GM21717 (cell line): ENCODE data around the gene MCM8.

Experiments used
- ATAC-seq: cut with Tn5 transposase; IDR thresholded peaks from one replicate; pipeline ENCODE4 v1.9.1; 2021; ENCODE audit warnings: mild to moderate bottlenecking, moderate library complexity; ENCODE audit not compliant: unreplicated experiment

The MCM8 gene

DNA sequence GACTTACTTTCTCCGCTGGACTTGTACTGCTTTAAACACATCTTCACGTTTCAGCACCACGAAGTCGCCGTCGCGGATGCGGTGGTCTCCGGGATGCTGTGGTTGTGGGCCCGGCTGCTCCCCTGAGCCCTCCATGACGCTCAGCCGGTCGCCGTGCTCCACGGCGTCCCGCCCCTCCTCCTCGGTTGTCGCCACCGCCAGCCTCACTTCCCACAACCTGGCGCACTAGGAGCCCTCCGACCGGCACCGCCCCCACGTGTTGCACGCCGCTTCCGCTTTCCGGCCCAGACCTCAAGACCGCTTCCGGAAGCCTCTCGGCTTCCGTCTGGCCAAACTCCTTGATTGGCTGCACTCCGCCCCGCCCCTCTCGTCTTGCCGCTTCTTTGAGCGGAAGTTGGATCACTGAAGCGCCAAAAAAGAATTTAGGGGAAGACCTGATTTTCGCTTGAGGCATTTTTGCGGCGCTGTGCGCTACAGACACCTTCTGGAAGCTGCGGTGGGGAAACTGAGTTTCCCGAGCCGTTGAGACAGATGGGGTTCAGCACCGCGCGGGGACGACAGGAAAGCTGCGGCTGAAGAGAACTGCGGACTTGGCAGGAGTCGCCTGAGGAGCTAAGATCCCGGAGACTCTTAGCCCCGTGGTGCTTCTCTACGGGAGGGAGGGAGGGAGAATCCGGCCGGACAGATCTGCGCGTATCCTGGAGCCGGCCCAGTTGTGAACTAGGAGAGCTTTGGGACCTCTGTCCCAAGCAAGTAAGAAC, at the start of gene MCM8, which contains the start of gene TRMT6:
Gene MCM8 (plus strand): TSS at position 382 of the 761 bp plus-strand sequence. CDS start 1,364 bp downstream, outside the sequence.
Gene TRMT6 (minus strand): TSS at position 263 of the 761 bp plus-strand sequence. CDS start 128 bp downstream, at position 135.
- ATAC-seq = peak; percentile 95

DNA sequence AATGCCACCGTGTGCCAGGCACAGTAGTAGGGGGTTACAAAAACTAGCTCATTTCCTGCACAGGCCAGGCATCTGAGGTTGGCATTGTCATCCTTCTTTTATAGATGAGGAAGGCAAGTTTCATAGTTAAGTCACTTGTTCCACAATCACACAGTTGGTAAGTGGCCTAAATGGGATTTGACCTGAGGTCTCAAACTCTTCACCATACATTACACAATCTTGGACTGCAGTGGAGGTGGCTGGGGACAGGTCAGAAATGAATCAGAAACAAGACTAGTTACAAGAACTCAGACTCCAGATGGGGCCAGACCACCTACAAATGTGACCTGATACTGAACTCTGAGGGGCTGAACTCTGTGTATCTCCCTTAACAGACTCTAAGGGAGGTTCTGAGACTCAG, 49.5 kb upstream of the MCM8 start:
- no peak for ATAC-seq

DNA sequence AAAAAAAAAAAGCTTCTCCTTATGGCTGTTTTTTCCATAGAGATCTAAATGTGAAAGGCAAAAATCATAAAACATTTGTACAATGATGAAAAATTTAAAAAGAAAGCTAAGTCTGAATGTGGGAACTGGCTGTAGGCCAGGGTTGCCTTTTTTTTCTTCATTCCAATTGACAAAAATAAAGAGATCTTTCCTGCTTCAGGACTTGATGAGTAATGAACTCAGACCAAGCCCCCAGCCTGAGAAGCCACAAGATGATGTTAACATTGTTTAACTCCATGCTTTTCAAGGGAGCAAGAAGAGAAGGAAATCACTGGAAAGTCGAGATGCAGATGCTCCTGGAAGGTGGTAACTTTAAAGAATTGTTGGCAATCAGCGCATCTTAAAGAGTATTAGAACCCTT, 41.5 kb upstream of the MCM8 start:
- ATAC-seq = no peak

DNA sequence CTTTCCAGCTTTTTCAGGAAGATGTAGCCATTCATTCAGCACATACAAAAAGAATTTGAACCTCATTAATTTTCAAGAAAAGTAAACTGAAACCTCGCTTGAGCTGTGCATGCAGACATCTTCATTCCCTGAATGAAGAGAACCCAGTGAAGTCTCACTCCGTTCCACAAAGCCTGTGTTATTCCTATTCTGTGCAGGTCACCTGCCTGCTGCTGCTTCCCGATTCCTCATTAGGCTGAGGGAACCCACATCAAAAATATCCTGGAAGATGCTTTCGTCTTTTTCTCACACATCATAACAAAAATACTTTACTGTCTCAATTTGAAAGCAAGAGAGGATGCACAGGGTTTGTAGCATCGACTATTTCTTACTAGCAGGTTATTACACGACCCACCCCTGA, 40.3 kb upstream of the MCM8 start:
- ATAC-seq = no peak

DNA sequence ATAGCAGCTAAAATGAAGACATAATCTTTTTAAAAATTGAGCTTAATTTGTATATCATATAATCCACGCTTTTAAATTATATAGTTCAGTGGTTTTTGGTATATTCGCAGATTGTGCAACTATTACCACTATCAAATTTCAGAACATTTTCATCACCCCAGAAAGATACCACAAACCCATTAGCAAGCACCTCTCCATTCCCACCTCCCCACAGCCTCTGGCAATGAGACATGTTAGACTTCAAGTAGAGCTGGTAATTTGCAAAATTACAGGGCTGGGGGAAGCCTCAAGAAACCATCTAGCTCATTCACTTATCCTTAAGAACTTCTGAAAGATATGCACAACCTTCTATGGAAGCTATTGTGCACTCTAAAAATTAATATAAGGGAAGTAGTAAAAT, 37.3 kb upstream of the MCM8 start:
- ATAC-seq = no peak

DNA sequence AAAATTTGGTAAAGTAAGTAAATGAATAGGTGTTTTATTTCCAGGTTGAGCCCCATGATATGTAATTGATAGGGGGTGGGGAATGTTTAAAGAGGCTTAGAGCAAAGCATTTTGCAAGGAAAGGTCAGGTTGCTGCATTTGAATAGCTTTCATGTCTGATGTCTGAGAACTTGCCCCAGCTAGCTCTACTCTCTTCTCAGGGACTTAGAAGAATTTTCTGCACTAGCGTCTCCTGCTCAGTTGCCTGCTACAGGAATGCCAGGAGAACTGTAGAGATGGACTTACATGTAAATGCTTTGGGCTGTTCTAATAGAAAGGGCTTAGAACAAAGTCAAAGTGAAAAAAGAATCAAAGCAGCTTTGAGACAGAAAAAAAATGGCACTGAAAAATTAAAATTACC, 35.6 kb upstream of the MCM8 start:
- ATAC-seq = no peak

DNA sequence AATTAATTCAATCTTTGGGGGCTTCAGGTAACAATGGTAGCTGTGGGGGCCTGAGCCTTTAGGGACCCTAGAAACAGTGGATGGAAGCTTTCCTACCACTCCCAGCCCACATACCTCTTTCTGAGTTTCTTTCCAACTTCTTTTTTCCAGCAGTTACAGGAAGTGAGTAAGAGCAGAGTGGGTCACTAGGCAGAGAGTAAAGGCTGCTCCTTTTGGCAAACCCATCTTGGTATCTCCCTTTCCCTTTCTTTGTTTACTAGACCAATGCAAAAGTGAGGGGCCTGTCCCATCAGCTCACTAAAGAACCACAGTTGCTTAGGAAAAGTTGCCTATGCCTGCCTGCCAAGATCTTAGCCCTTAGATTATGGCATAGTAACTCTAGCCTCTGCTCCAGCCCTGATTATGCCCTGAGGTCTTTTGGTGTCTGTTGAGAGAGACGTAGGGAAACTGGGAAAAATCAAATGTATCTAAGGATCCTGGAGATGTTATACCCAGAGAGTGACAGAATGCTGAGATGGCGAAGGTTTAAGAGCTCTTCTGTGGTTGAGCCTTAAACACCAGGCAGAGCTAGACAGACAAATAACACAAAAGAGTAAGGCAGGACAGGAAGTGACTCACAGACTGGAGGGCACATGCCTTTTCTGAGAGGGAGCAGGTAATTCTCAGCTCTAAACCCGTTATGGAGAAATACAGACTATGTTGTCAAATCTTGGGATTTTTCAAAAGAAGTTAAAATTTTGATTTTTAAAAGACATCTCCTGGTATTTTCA, 31.4 kb upstream of the MCM8 start:
- ATAC-seq = no peak

DNA sequence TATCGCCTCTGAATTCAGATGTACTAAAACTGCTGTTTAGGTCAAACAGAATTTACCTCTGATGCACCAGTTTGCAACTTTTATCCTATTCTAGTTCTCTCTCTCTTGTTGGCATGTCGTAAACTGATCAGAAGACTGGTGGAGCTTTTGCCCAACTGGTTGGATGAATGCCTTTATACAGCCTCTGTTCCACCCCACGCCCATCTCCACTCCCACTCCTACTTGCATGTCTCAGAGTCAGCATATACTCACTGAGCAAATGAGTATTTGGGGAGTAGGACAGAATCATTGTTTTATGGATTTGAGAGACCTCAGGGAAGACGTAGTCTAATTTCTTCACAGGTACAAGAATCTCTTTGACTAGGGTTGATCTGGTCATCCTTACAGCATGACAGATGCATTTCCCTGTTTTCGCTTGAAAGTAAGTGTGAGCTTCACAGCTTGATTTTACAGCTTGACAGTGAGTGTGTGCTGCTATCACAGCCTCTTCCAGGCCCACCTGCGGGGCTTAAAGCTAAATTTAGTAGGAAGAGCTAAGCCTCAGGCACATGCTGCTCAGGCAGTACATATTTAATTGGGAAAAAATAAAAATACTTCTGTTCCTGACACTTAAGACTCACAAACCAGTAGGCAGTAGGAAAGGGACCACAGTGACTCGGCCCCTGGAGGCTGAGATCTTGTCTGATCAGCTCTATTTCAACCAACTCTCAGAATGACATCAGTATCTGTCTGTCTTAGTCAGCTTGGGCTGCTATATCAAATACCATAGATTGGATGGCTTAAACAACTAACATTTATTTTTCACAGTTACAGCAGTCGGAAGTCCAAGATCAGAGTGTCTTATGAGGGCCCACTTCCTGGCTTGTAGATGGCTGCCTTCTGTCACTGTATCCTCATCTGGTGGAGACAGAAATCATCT, 30.6 kb upstream of the MCM8 start:
- no peak for ATAC-seq

DNA sequence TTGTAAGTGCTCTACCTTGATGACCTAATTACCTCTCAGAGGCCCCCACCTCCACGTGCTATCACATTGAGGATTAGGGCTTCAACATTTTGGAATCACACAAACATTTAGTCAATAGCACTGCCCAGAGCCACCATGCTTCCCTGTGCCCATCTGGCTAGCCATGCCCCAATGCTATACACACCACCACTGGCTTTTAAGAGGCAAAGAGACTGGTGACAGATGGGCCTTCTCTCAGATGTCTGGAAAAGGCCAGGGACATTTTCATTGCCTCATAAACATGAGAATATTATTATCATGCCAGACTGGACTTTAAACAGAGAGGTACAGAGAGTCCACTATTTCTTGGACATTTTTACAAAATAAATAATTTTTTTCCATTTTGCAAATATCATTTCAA, 29.9 kb upstream of the MCM8 start:
- no peak for ATAC-seq

DNA sequence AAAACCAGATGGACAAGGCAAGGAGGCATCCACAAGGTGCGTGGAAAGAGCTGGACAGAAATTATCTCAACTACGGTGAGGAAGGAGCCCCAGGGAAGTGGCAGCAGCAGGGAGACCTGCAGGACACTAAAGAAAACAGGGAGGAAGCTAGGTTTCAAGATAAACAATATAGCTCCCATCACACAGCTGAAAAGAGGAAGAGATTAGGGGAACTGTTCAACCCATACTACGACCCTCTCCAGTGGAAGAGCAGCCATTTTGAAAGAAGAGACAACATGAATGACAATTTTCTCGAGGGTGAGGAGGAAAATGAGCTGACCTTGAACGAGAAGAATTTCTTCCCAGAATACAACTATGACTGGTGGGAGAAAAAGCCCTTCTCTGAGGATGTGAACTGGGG, 27.0 kb upstream of the MCM8 start:
- no peak for ATAC-seq

DNA sequence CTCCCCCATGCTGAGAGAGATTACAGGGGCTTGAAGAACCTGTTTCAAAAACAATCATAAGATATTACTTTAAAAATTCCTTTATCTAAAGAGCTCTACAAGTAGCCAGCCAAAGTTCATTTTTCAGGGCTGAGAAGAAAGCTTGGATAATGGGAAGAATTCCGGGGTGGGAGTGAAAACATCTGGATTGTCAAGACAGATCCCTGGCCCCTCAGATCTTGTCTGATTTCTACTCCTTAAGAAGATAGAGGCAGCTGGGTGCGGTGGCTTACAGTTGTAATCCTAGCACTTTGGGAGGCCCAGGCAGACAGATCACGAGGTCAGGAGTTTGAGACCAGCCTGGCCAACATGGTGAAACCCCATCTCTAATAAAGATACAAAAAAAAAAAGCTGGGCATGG, 24.9 kb upstream of the MCM8 start:
- ATAC-seq = no peak

DNA sequence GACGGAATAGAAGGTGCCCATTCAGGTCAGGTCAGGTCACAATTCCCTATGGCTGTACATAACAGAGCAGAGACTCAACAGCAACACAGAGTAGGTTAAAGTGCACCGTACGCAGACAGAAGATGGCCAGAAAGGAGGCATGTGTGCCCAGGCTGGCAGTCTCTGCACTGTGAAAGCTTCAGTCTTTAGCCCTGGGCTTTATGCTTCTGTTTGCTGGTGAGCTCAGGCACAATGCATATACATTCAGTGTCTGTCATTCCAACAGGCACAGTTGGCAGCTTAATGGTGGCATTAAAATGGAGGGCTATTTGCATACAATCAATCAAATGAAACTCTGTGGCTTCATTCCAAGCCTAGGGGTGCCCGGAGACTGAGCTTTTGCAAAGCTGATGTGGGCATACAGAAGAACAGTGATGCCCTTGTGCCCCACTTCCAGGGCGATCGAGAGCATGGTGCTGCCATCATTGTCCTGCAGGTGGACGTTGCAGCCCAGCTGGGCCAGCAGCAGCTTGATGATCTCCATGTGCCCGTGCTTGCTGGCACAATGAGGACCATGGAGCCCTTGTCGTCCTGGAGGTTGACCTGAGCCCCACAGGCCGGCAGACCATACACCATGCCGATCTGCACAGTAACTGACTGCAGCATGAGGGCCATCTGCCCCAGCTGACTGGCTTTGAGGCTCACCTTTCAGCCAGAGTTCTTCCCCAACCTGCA, 22.5 kb upstream of the MCM8 start:
- no peak for ATAC-seq

DNA sequence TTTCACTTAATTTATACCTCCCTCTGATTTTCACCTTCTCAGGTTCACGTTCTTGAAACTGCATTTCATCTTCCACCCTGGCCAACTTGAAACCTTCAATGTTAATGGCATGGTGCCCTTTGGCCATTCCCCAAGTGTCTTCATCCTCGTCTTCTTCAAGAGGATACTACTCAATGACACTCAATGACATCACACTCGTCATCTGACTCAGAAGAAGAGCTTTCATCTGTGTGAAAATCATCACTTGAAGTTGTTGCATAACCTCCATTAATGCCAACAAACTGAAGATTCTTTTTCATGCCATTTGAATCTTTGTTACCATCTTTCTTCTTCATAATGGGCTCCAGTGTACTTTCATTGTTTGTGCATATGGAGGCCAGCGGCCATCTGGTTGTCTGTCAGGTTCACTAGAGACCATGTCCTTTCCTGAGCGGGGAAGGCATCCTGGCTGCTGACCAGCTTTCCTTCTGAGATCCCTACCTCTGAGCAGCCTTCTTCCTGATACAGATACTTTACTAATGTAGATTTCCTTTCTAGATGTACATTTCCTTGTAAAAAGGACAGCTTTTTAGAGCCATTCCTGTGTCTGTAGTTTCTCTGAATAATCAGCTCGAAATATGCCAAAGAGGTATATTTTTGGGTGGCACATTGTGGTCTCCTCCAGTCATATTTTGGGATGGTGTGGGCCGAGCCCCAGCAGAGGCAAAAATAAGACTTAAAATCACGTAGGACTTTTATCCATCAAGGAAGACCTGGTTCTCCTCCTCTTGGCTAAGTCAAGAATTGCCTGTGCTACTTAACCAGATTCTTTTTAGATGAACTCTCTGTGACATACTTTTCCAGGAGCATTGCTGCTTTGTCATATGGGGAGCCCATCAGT, 21.4 kb upstream of the MCM8 start:
- ATAC-seq = no peak

DNA sequence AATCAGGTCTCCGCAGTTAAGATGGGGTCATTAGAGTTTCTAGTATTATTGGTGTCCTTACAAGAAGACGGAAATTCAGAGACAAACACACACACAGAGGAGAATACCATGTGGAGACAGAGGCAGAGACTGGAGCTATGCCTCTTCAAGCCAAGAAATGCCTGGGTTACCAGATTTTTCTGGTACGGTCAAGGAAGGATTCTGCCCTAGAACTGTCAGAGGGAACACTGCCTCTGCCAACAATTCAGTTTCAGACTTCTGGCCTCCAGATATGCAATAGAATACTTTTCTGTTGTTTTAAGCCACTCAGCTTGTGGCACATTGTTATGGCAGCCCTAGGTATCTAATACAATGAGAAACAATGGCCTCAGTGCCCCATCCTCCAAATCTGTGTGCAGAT, 19.0 kb upstream of the MCM8 start:
- ATAC-seq = no peak

DNA sequence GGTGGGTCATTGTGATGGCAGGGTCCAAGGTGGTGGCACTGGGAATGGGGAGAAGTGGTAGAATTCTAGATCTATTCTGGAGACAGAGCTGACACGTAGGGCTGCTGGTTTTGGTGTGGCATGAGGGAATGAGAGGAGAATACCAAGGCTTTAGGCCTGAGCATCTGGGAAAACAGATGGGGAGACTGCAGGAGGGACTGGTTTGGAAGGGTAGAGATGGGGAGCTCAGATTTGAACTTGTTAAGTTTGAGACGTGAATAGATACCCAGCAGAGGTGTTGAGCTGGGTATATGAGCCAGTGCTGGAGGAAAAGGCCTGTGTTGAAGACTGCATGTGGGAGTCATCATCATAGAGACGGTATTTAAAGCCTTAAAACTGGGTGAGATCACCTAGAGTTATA, 17.7 kb upstream of the MCM8 start:
- no peak for ATAC-seq

DNA sequence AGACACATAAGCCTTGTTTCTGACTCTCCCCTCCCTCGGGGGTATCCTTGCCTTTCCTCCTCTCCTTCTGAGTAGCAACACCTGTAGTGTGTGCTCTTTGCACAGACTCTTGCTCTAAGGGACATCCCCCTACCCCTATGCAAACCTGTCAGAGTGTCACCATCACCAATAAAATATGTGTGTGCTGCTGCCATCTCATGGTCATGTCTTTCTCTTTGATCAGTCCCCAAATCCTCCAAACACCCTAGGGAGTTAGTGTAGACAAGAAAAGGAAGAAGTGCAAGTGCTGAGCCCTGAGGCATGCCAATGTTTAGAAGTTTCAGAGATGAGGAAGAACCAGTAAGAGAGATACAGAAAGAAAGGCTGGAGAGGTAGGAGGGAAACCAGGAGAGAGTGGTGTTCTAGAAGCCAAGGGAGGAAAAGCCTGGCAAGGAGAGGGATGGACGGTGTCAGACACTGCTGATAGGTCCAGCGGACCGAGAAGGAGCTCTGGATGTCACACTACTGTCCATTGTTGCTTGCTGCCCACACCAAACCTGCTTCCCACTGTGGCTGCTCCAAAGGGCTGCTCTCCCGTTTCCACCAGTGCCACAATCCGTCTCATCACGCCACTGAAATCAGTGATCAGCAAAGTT, 16.5 kb upstream of the MCM8 start:
- ATAC-seq = no peak

DNA sequence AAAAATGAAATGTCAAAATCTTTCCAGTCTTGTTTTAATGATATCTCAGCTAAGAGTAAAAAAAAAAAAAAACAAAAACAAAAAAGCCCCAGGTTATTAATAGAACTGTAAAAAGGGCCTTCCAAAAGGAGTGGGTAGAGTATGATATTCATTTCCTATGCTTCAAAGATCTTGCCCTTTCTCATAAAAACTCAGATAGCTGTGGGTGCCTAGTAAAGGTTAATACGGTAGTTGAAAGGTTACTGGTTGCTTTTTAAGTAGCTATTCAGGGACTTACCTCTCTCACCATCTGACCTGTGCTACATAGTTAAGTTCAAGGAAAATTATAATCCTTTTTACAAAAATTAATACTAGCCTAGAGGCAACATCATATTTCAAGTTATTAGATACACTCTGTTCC, 15.1 kb upstream of the MCM8 start:
- ATAC-seq = no peak

DNA sequence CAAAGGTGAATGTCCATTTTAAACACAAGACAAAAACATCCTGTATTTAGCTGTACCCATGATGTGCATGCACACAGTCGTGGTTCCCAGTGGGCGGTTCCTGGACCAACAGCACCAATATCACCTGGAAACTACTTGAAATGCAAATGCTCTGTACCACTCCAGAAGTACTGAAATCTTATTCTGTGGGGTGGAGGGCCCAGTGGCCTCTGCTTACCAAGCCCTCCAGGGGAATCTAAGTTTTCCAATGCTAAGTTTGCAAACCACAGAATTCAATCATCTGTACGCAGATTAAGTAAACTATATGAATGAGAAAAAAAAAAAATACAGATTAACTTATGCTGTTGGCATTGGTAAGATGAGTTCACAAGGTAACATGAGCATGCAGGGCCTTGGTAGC, 14.2 kb upstream of the MCM8 start:
- ATAC-seq = no peak

DNA sequence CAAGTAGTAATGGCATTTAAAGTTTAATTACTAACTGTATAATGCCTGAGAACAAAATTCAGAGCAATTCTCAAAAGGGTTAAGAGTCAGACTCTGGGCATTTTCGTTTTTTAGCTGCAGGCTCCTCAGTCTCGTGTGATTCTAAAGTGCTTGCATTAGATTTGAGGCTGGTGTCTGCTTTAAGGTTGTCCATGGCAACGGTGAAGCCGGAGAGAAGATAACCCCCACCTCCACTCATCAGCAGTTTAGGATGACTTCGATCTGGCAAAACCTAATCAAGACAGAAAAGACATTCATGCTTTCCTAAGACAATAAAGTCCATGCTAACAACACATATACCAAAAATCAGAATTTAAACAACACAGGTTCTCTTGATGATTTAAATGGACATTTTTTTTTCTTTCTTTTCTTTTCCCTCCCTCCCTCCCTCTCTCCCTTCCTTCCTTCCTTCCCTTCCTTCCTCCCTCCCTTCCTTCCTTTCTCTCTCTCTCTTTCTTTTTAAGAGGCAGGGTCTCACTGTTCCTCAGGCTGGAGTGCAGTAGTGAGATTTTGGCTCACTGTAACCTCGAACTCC, 11.9 kb upstream of the MCM8 start:
- ATAC-seq = no peak
